CD8-positive, alpha-beta memory T cell (primary cell): ENCODE results near the gene VAV2. TPM values are rescaled to one million over a fixed set of nuclear protein-coding genes. Genes with fewer than 3 reads are reported as not detected.

Source experiments
- CTCF ChIA-PET: fragments of 350-600 bp; sonication (Branson Sonifier 250); formaldehyde crosslinking; loops from one replicate; lab custom pipeline; 2021; ENCODE audit warnings: antibody characterized with exemption; lab: Charles Lee
- POLR2A ChIA-PET: fragments of 350-600 bp; sonication (Branson Sonifier 250); formaldehyde crosslinking; loops from one replicate; lab custom pipeline; 2021; ENCODE audit warnings: antibody characterized with exemption; lab: Charles Lee
- DNase-seq, 5 donors: peaks; one replicate each; pipeline versions ENCODE4 v3.0.0 to v3.0.0-alpha.2; 2020 to 2022; ENCODE audit warnings: mixed read lengths in 1 of 5
- H3K27ac ChIP-seq: one replicate; pipeline ENCODE4 v1.7.0; 2013; ENCODE audit warnings: low read depth, mild to moderate bottlenecking, low read length, moderate library complexity
- H3K27me3 ChIP-seq: 2 replicates; pipeline ENCODE4 v1.7.0; 2013; ENCODE audit warnings: low read length, mild to moderate bottlenecking; ENCODE audit not compliant: insufficient read depth, poor library complexity, severe bottlenecking
- H3K36me3 ChIP-seq: 2 replicates; pipeline ENCODE4 v1.7.0; 2013; ENCODE audit warnings: mild to moderate bottlenecking, low read length, moderate library complexity; ENCODE audit not compliant: insufficient read depth
- H3K4me1 ChIP-seq: 2 replicates; pipeline ENCODE4 v1.7.0; 2013; ENCODE audit warnings: mild to moderate bottlenecking, low read length, moderate library complexity; ENCODE audit not compliant: insufficient read depth
- H3K4me3 ChIP-seq: 2 replicates; pipeline ENCODE4 v1.7.0; 2013; ENCODE audit warnings: mild to moderate bottlenecking, low read length
- H3K9me3 ChIP-seq: 2 replicates; pipeline ENCODE4 v1.7.0; 2013; ENCODE audit warnings: mild to moderate bottlenecking, low read length
- H3K27ac Mint-ChIP-seq, 8 donors: one replicate each; pipeline ENCODE4 v1.8.0; 2020 to 2021; ENCODE audit warnings: mixed read lengths in 8 of 8, mild to moderate bottlenecking in 6 of 8, inconsistent platforms in 3 of 8, moderate library complexity in 3 of 8
- H3K27me3 Mint-ChIP-seq, 2 donors: one replicate each; pipeline ENCODE4 v1.8.0; 2020 to 2021; ENCODE audit warnings: mixed read lengths in 2 of 2, mild to moderate bottlenecking in 1 of 2, moderate library complexity in 1 of 2
- H3K36me3 Mint-ChIP-seq, 3 donors: one replicate each; pipeline ENCODE4 v1.8.0; 2020 to 2021; ENCODE audit warnings: mixed read lengths in 3 of 3, inconsistent platforms in 1 of 3, mild to moderate bottlenecking in 1 of 3
- H3K4me1 Mint-ChIP-seq, 3 donors: one replicate each; pipeline ENCODE4 v1.8.0; 2020 to 2021; ENCODE audit warnings: mixed read lengths in 3 of 3, inconsistent platforms in 1 of 3, mild to moderate bottlenecking in 1 of 3
- H3K4me3 Mint-ChIP-seq, 7 donors: one replicate each; pipeline ENCODE4 v1.8.0; 2020 to 2021; ENCODE audit warnings: mixed read lengths in 7 of 7, mild to moderate bottlenecking in 6 of 7, moderate library complexity in 4 of 7, inconsistent platforms in 2 of 7
- H3K9me3 Mint-ChIP-seq, 5 donors: one replicate each; pipeline ENCODE4 v1.8.0; 2020 to 2022; ENCODE audit warnings: mixed read lengths in 5 of 5, mild to moderate bottlenecking in 3 of 5, moderate library complexity in 2 of 5, inconsistent platforms in 1 of 5
- polyA plus RNA-seq: library from polyadenylated mRNA; unstranded; fragments of 300-500 nt; fragmentation: Illumina TruSeq; gene quantifications from one replicate; pipeline ENCODE4 v1.2.3, GENCODE V29; 2021
- total RNA-seq, 2 experiments: library from RNA; stranded (reverse); gene quantifications; one replicate each; pipeline ENCODE4 v1.2.3, GENCODE V29; 2021

The VAV2 gene
- total and polyA plus RNA-seq, 3 experiments from 2014 or later = 1.1 to 7.6 (median 6.0) TPM

DNA sequence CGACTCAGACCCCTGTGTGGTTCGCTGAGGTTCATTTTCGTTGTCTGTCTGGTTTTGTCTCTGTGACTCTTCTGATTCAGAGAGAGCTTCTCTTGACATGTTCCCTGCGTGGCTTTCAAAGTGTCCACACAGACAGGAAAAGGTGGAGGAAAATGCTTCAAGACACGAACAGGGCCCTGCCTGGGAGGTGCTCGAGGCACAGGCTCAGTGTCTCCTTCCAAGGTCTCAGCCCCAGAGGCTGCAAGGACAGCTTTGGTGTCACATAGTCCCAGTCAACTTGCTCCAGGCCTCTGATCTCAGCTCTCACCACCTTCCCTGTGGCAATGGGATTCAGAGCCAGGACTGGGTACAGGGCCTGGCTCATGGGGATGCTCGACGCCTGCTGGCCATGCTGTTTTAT, 202.3 kb downstream of the VAV2 start:
- Mint-ChIP-seq H3K27ac (no peak overlapping the region), H3K36me3 (no peaks in the 10 kb centered on the region), H3K27me3 (peaks cover 0 to 2% of the 10 kb centered on the region in 2 donors), H3K4me1 (peaks cover 2 to 8% (median 5%) of the 10 kb centered on the region in 3 donors), H3K9me3 (no peaks in the 10 kb centered on the region), H3K4me3 (no peak overlapping the region)
- ChIA-PET CTCF (interaction anchor here (1.5 kb wide), 1 partner anchor 205 kb away, joined by 6 read pairs; no protein-coding TSS in a partner anchor), POLR2A (no interaction called here)
- Histone ChIP-seq H3K9me3 (no peaks in the 10 kb centered on the region), H3K4me3 (no peak overlapping the region), H3K27me3 (no peaks in the 10 kb centered on the region), H3K27ac (no peak overlapping the region), H3K36me3 (no peaks in the 10 kb centered on the region), H3K4me1 (peaks cover 4% of the 10 kb centered on the region)
- DNase-seq = no peak

DNA sequence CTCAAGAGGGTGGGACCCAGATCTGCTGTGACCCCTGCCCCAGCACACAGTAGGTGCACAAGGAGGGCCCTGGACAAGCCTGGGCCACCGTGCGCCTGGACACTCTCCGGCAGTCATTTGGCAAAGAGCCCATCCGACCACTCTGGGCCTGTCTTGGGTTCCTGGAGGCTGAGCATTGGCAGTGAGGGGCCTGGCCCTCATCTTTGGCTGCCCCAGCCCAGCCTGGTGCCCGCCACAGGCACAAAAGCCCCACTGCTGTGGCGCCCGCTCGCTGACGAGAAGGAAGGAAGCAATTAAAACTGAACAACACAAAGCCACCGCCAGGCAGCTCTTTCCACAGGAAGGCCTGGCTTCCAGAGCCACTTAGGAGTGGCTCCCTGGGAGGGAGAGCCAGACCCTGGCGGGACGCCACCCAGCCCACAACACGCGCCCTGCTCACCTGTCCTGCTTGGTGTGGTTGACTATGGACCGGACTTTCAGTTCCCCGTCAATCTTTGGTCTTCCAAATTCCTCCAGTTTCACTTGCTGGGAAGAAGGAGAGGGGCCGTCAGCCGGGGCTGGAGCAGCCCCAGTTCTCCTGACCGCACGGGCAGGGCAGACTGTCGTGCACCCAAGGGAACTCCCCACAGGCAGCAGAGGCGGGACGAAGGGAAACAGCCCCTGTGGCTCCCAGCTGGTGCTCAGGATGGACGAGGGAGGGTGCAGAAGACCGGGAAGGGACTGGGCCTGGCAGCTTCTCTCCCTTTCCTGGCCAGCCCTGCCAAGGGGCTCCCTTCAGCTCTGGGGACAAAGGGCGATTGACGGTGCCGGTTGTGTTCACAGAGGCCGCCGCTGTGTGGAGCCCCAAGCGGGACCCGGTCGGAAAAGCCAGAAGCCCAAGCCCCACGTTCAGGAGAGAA, 203.1 kb downstream of the VAV2 start:
- Mint-ChIP-seq H3K36me3 (no peaks in the 10 kb centered on the region), H3K4me1 (peaks cover 2 to 8% (median 5%) of the 10 kb centered on the region in 3 donors), H3K4me3 (no peak overlapping the region), H3K9me3 (no peaks in the 10 kb centered on the region), H3K27me3 (peaks cover 0 to 2% of the 10 kb centered on the region in 2 donors), H3K27ac (no peak overlapping the region)
- no peak for DNase-seq
- Histone ChIP-seq H3K27me3 (no peaks in the 10 kb centered on the region), H3K36me3 (no peaks in the 10 kb centered on the region), H3K4me1 (peaks cover 4% of the 10 kb centered on the region), H3K4me3 (no peak overlapping the region), H3K27ac (no peak overlapping the region), H3K9me3 (no peaks in the 10 kb centered on the region)
- ChIA-PET CTCF (interaction anchor here (1.5 kb wide), 1 partner anchor 206 kb away, joined by 6 read pairs; no protein-coding TSS in a partner anchor), POLR2A (no interaction called here)

DNA sequence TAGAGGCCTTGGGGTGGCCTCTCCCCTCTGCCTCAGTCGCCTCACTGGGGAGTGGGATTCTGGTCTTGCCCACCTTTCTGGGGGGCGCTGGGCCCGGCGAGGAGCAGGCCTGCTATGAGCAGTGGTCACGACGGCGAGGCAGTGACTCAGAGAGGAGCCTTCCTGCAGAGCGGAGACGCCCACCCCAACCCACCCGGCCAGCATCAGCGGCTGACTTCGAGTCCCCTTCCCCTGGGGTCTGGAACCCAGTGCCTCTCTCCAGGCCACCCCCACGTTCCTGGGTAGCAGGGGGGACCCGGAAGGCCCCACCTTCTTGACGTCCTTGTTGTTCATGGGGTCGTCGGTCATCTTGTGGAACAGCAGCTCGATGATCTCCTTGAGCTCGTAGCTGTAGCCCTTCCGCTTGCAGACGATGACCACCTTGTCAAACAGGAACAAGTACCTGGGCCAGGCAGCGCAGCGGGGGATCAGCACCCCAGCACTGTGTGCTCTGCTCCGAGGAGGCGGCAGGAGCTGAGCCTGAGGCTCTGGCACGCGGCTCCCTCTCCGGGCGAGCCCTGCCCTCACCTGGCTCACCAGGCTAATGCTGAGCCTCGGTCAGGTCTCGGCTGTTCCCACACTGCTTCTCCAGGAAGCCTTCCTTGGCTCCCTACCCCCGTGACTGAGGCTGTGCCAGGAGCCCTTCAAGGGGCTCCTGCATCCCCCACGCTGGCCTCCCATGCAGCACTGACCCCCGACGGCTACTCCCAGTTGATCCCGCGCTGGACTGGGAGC, 203.9 kb downstream of the VAV2 start:
- no peak overlapping the region for H3K27ac ChIP-seq
- peaks cover 2 to 8% (median 5%) of the 10 kb centered on the region in 3 donors for H3K4me1 Mint-ChIP-seq
- peaks cover 4% of the 10 kb centered on the region for H3K4me1 ChIP-seq

DNA sequence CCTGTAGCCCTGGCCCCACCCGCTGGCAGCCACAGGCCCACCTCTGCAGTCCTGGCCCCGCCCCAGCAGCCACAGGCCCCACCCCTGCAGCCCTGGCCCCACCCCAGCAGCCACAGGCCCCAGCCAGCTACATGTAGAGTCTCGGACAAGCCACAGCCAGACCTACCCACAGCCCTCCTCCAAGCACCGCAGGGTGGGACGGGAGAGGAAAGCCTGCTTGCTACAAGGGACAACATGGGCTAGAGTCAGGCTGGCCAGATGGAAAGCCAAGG, 204.4 kb downstream of the VAV2 start:
- Histone ChIP-seq H3K4me1 (peaks cover under 1% of the 10 kb centered on the region), H3K27ac (no peak overlapping the region), H3K27me3 (no peaks in the 10 kb centered on the region), H3K4me3 (no peak overlapping the region), H3K36me3 (no peaks in the 10 kb centered on the region), H3K9me3 (no peaks in the 10 kb centered on the region)
- no peak for DNase-seq
- no peaks in the 10 kb centered on the region for H3K36me3 Mint-ChIP-seq
- no peak overlapping the region for H3K27ac Mint-ChIP-seq
- POLR2A ChIA-PET = no interaction called here
- CTCF ChIA-PET = interaction anchor here (1.6 kb wide), 1 partner anchor 207 kb away, joined by 5 read pairs; no protein-coding TSS in a partner anchor
- peaks cover 0 to 2% of the 10 kb centered on the region in 2 donors for H3K27me3 Mint-ChIP-seq
- no peak overlapping the region for H3K4me3 Mint-ChIP-seq
- peaks cover 2 to 5% (median 4%) of the 10 kb centered on the region in 3 donors for H3K4me1 Mint-ChIP-seq
- no peaks in the 10 kb centered on the region for H3K9me3 Mint-ChIP-seq

More for the DNA sequence above, 203.9 kb downstream of the VAV2 start:
- CTCF ChIA-PET = no interaction called here
- peaks cover 0 to 2% of the 10 kb centered on the region in 2 donors for H3K27me3 Mint-ChIP-seq
- no peaks in the 10 kb centered on the region for H3K9me3 Mint-ChIP-seq
- no peaks in the 10 kb centered on the region for H3K27me3 ChIP-seq
- no peaks in the 10 kb centered on the region for H3K9me3 ChIP-seq
- no peak overlapping the region for H3K4me3 ChIP-seq
- H3K4me3 Mint-ChIP-seq = no peak overlapping the region
- H3K36me3 ChIP-seq = no peaks in the 10 kb centered on the region
- H3K36me3 Mint-ChIP-seq = no peaks in the 10 kb centered on the region
- H3K27ac Mint-ChIP-seq = no peak overlapping the region
- no peak for DNase-seq
- POLR2A ChIA-PET = no interaction called here

DNA sequence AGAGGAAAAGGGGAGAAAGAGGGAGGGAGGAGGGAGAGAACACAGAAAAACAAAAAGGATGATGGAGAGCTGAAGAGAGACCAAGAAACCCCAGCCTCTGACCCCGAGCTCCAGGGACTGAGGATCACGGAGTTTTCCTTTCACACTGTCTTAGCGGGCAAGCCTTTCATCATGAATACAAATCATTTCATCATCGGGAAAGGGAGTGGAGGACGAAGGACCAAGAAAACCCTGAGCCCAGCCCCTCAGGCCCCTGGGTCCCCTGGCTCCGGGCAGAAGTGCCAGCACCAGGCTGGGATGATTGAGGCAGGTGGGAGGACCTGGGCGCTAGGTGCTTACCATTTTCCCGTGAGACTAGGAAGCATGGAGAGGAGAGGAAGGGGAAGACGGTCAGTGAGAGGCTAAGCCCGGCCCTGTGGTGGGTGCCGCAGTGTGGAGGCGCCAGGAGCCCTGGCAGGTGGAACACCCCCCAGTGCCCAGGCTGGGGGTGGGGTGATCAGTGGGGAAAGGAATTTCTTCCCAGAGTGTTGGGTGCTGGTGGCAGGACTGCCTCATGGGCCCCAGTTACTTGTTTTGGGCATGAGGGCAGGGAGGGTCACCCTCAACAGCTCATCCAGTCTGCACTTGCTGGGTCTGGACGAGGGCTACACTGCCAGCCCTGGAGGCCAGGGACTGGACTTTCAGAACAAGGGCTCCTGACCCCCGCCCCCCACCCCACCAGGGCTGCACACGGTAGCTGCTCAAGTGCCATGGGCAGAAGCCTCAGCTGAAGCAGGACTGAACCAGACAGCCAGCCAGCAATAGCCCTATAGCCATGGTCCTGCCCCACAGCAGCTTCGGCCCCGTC, 205.0 kb downstream of the VAV2 start:
- DNase-seq = no peak
- Histone ChIP-seq H3K9me3 (no peaks in the 10 kb centered on the region), H3K27me3 (no peaks in the 10 kb centered on the region), H3K4me3 (no peak overlapping the region), H3K27ac (no peak overlapping the region), H3K36me3 (no peaks in the 10 kb centered on the region), H3K4me1 (no peaks in the 10 kb centered on the region)
- CTCF ChIA-PET = interaction anchor here (1.6 kb wide), 1 partner anchor 208 kb away, joined by 5 read pairs; no protein-coding TSS in a partner anchor
- H3K27me3 Mint-ChIP-seq = peaks cover 0 to 2% of the 10 kb centered on the region in 2 donors
- H3K9me3 Mint-ChIP-seq = no peaks in the 10 kb centered on the region
- POLR2A ChIA-PET = no interaction called here
- H3K4me3 Mint-ChIP-seq = no peak overlapping the region
- no peaks in the 10 kb centered on the region for H3K36me3 Mint-ChIP-seq
- no peak overlapping the region for H3K27ac Mint-ChIP-seq
- H3K4me1 Mint-ChIP-seq = peaks cover under 1 to 1% (median under 1%) of the 10 kb centered on the region in 3 donors

DNA sequence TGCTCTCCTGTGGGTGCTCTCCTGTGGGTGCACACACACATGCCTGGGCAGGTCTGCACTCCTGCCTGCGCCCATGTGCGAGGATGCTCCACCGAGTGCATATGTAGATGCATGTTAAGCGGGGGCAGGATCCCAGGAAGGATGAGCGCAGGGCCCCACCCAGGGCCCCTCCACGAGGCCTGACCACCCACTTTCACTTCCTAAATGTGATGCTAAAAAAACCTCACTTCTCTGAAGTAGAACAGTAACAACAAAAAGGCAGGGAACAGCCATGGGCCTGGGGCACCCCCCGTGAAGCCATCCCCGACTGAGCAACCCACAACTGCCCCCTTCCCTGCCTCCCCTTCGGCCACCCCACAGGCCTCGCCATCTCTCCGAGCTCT, 205.8 kb downstream of the VAV2 start:
- no peak overlapping the region for H3K4me3 ChIP-seq
- H3K27me3 ChIP-seq = no peaks in the 10 kb centered on the region
- H3K27me3 Mint-ChIP-seq = peaks cover 0 to 2% of the 10 kb centered on the region in 2 donors
- H3K4me3 Mint-ChIP-seq = no peak overlapping the region
- ChIA-PET CTCF (interaction anchor here (1.1 to 1.6 kb wide), 2 partner anchors 209 to 210 kb away, joined by 3 to 5 read pairs; no protein-coding TSS in a partner anchor), POLR2A (no interaction called here)
- H3K36me3 ChIP-seq = no peaks in the 10 kb centered on the region
- no peak overlapping the region for H3K27ac Mint-ChIP-seq
- H3K4me1 Mint-ChIP-seq = no peaks in the 10 kb centered on the region
- H3K4me1 ChIP-seq = no peaks in the 10 kb centered on the region
- H3K36me3 Mint-ChIP-seq = no peaks in the 10 kb centered on the region
- DNase-seq = no peak
- no peak overlapping the region for H3K27ac ChIP-seq
- H3K9me3 ChIP-seq = no peaks in the 10 kb centered on the region
- no peaks in the 10 kb centered on the region for H3K9me3 Mint-ChIP-seq

DNA sequence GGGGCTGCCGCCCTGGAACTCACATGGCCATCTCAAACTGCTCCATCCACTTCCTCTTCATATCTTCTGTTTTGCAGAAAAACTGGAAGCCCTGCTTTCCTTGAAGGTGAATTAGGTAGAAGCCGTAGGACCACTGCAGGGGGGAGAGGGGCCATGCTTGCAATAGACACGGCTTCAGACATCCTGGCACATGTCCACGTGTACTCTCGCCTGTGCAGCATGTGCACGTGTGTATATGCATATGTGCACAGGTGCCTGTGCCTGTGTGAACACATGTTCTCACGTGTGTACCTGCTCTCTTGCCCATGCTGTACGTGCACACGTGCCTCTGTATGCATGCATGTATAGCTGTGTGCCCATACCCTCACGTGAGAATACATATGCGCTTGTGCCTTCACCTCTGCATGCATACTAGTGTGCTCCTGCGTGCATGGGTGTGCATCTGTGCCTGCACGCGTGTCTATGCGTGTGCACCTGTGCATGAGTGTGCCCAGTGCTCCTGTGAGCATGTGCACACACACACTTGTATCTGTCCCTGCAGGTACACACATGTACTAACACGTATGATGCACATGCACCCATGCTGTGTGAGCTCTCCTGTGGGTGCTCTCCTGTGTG, 206.3 kb downstream of the VAV2 start:
- no peak overlapping the region for H3K27ac ChIP-seq
- H3K4me3 ChIP-seq = no peak overlapping the region
- ChIA-PET POLR2A (no interaction called here), CTCF (interaction anchor here (1.1 to 1.6 kb wide), 2 partner anchors 209 to 211 kb away, joined by 3 to 5 read pairs; no protein-coding TSS in a partner anchor)
- H3K9me3 ChIP-seq = no peaks in the 10 kb centered on the region
- Mint-ChIP-seq H3K9me3 (no peaks in the 10 kb centered on the region), H3K27me3 (peaks cover 0 to 2% of the 10 kb centered on the region in 2 donors), H3K4me3 (no peak overlapping the region), H3K36me3 (no peaks in the 10 kb centered on the region), H3K27ac (peak overlapping the region in 1 of 8 donors; percentile 78), H3K4me1 (no peaks in the 10 kb centered on the region)
- DNase-seq = no peak
- no peaks in the 10 kb centered on the region for H3K27me3 ChIP-seq
- no peaks in the 10 kb centered on the region for H3K4me1 ChIP-seq
- H3K36me3 ChIP-seq = no peaks in the 10 kb centered on the region
